Tibial nerve (tissue), 4 donors: ENCODE results near the gene UPK2. TPM values are rescaled to one million over a fixed set of nuclear protein-coding genes. Genes with fewer than 3 reads are reported as not detected.
"Not testable (repeated sequence)": the region's sequence is repeated elsewhere in the genome, so short reads cannot be mapped to it uniquely, and the experiment has no call there.

Experiments
- DNase-seq, 2 donors: peaks; one replicate each; pipeline ENCODE4 v3.0.0-alpha.2; 2019; ENCODE audit warnings: low spot score in 2 of 2
- H3K27ac ChIP-seq, 4 donors: fragments of 200-600 bp; sonication (generic) in 3 of 4; one replicate each; pipeline ENCODE4 v1.5.1; 2017 to 2019; ENCODE audit warnings: mild to moderate bottlenecking in 1 of 4
- H3K27me3 ChIP-seq, 2 donors: fragments of 200-600 bp; sonication (generic) in 1 of 2; one replicate each; pipeline versions ENCODE4 v1.5.1 to v1.6.0; 2017 to 2019
- H3K36me3 ChIP-seq, 3 donors: fragments of 200-600 bp; sonication (generic); one replicate each; pipeline ENCODE4 v1.5.1; 2018 to 2019
- H3K4me1 ChIP-seq, 4 donors: fragments of 200-600 bp; sonication (generic) in 3 of 4; one replicate each; pipeline ENCODE4 v1.5.1; 2017 to 2019
- H3K4me3 ChIP-seq, 4 donors: fragments of 200-600 bp; sonication (generic) in 3 of 4; one replicate each; pipeline ENCODE4 v1.5.1; 2017 to 2019; ENCODE audit warnings: mild to moderate bottlenecking in 1 of 4, moderate library complexity in 1 of 4
- H3K9me3 ChIP-seq, 4 donors: fragments of 200-600 bp; sonication (generic) in 3 of 4; one replicate each; pipeline ENCODE4 v1.5.1; 2017 to 2019
- CTCF ChIP-seq, 5 experiments: fragments of 200-600 bp in 3 of 5; fragments of 450-650 bp in 2 of 5; sonication (generic) in 3 of 5; IDR thresholded peaks; one replicate each; pipeline ENCODE4 v1.5.1; 2016 to 2019; ENCODE audit warnings: antibody characterized with exemption in 5 of 5, mild to moderate bottlenecking in 3 of 5, moderate library complexity in 2 of 5
- EP300 ChIP-seq, 2 donors: sonication (generic); formaldehyde crosslinking; IDR thresholded peaks; one replicate each; pipeline ENCODE4 v1.6.1; 2017; ENCODE audit warnings: antibody characterized with exemption in 2 of 2, mild to moderate bottlenecking in 1 of 2
- POLR2A ChIP-seq, 2 donors: fragments of 450-650 bp; IDR thresholded peaks; one replicate each; pipeline ENCODE4 v1.6.1; 2017; ENCODE audit warnings: antibody characterized with exemption in 2 of 2, mild to moderate bottlenecking in 2 of 2, moderate library complexity in 2 of 2
- WGBS, 2 donors: methylation state at CpG; one replicate each; pipeline ENCODE4 v1.1.5; 2018; 5-methylcytosine and 5-hydroxymethylcytosine counted together
- total RNA-seq, 4 donors: library from RNA; depleted of rRNA; stranded (reverse); fragments of >200 nt; gene quantifications; one replicate each; pipeline ENCODE4 v1.1.0, GENCODE V29; 2016

UPK2 gene
- total RNA-seq, 4 donors from 2014 or later: not detected

GRCh38 chr11:118957549-118957948 is 1.5 kb downstream of the UPK2 start:
- Histone ChIP-seq H3K4me1 (peaks cover 0 to 14% (median 0%) of the 10 kb centered on the region in 4 donors), H3K4me3 (no peak overlapping the region), H3K36me3 (no peaks in the 10 kb centered on the region), H3K27ac (no peak overlapping the region), H3K27me3 (peaks cover 0 to 6% of the 10 kb centered on the region in 2 donors), H3K9me3 (no peaks in the 10 kb centered on the region)
- 84 to 87% methylated on average over 11 of the region's 11 CpGs for WGBS, 2 donors
- DNase-seq: no peak
- TF ChIP-seq POLR2A (IDR thresholded peaks at IDR 0.05): no peak
- no peak for TF ChIP-seq EP300 (IDR thresholded peaks at IDR 0.05)
- no peak for TF ChIP-seq CTCF (IDR thresholded peaks at IDR 0.05)

DNA sequence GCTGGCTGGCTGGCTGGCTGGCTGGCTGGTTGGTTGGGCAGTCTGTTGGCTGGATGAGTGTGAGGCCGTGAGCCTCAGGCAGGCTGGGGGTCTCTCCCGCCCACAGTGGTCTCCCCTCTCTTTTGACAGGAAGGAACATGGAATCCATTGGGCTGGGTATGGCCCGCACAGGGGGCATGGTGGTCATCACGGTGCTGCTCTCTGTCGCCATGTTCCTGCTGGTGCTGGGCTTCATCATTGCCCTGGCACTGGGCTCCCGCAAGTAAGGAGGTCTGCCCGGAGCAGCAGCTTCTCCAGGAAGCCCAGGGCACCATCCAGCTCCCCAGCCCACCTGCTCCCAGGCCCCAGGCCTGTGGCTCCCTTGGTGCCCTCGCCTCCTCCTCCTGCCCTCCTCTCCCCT is 1.9 kb downstream of the UPK2 start:
- 93 to 94% methylated on average over 8 of the region's 8 CpGs for WGBS, 2 donors

GRCh38 chr11:118958577-118958976 is 2.5 kb downstream of the UPK2 start:
- DNase-seq: no peak
- H3K27me3 ChIP-seq: peaks cover 0 to 6% of the 10 kb centered on the region in 2 donors
- no peak overlapping the region for H3K27ac ChIP-seq
- 66 to 69% methylated on average over 2 of the region's 2 CpGs for WGBS, 2 donors
- no peaks in the 10 kb centered on the region for H3K9me3 ChIP-seq
- TF ChIP-seq POLR2A (IDR thresholded peaks at IDR 0.05) (no peak), CTCF (IDR thresholded peaks at IDR 0.05) (no peak), EP300 (IDR thresholded peaks at IDR 0.05) (no peak)
- peaks cover 0 to 14% (median 0%) of the 10 kb centered on the region in 4 donors for H3K4me1 ChIP-seq
- H3K4me3 ChIP-seq: no peak overlapping the region
- H3K36me3 ChIP-seq: no peaks in the 10 kb centered on the region

More for the DNA sequence above, 1.9 kb downstream of the UPK2 start:
- Histone ChIP-seq H3K4me1 (peaks cover 0 to 14% (median 0%) of the 10 kb centered on the region in 4 donors), H3K27ac (no peak overlapping the region), H3K9me3 (no peaks in the 10 kb centered on the region), H3K27me3 (peaks cover 0 to 6% of the 10 kb centered on the region in 2 donors), H3K36me3 (no peaks in the 10 kb centered on the region), H3K4me3 (no peak overlapping the region)
- no peak for TF ChIP-seq POLR2A (IDR thresholded peaks at IDR 0.05)
- TF ChIP-seq CTCF (IDR thresholded peaks at IDR 0.05): no peak
- TF ChIP-seq EP300 (IDR thresholded peaks at IDR 0.05): no peak
- DNase-seq: no peak

- peaks cover 0 to 2% of the 10 kb centered on the region in 2 donors for H3K27me3 ChIP-seq
- no peak overlapping the region for H3K27ac ChIP-seq
- no peak overlapping the region for H3K4me3 ChIP-seq
- peaks cover 0 to 14% (median 0%) of the 10 kb centered on the region in 4 donors for H3K4me1 ChIP-seq
- WGBS, 2 donors: 74% methylated on average over 3 to 4 of the region's 5 CpGs
- no peaks in the 10 kb centered on the region for H3K36me3 ChIP-seq
- no peak for DNase-seq
- TF ChIP-seq CTCF (IDR thresholded peaks at IDR 0.05) (no peak), POLR2A (IDR thresholded peaks at IDR 0.05) (no peak), EP300 (IDR thresholded peaks at IDR 0.05) (no peak)
- H3K9me3 ChIP-seq: no peaks in the 10 kb centered on the region
Observed at GRCh38 chr11:118961189-118961588, 5.1 kb downstream of the UPK2 start.

DNA sequence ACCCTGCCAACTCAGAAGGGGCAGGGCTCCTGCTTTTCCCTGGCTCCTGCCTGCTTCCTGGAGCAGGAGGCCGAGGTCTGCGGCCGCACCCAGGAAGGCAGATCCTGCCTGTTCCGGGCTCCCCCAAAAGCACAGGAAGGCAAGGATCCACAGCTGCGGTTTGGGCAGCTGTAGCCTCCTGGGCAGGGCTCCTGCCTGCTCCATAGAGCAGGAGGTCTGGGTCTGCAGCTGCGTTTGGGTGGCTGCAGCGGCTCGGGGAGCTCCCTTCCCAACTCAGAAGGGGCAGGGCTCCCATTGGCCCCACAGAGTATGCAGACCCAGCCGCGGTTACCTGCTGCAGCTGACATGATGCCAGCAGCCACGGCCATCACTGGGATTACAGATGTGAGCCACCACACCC is 5.5 kb downstream of the UPK2 start:
- Histone ChIP-seq H3K9me3 (no peaks in the 10 kb centered on the region), H3K27ac (no peak overlapping the region), H3K4me3 (no peak overlapping the region), H3K27me3 (no peaks in the 10 kb centered on the region), H3K4me1 (peaks cover 0 to 10% (median 0%) of the 10 kb centered on the region in 4 donors), H3K36me3 (no peaks in the 10 kb centered on the region)
- 45 to 80% methylated on average over 1 to 11 of the region's 11 CpGs for WGBS, 2 donors
- TF ChIP-seq EP300 (IDR thresholded peaks at IDR 0.05) (no peak), CTCF (IDR thresholded peaks at IDR 0.05) (no peak), POLR2A (IDR thresholded peaks at IDR 0.05) (no peak)
- DNase-seq: no peak

- H3K4me3 ChIP-seq, H3K9me3 ChIP-seq, H3K36me3 ChIP-seq, H3K27ac ChIP-seq, H3K4me1 ChIP-seq, DNase-seq: not testable (repeated sequence)
- WGBS, 2 donors: 92 to 98% methylated on average over 2 of the region's 2 CpGs
- peaks cover 0 to 16% of the 10 kb centered on the region in 2 donors for H3K27me3 ChIP-seq
Observed at GRCh38 chr11:118969508-118969907, 13.4 kb downstream of the UPK2 start.
